ENCODE data around the gene SNIP1.
"Not testable (repeated sequence)": the region's sequence is repeated elsewhere in the genome, so short reads cannot be mapped to it uniquely, and the experiment has no call there.

Gene SNIP1

GRCh38 chr1:37514350-37515184, 39.5 kb downstream of the SNIP1 start, which contains the start of gene MEAF6:
Gene MEAF6, minus strand, starts transcription at chr1:37514766. Its CDS starts 20 bp downstream, at chr1:37514746.
- DNase-seq (ENCODE audit: low read depth in 2 of 2): peak; percentile 70 to 72

- DNase-seq (ENCODE audit: low read depth in 2 of 2): peak in 1 of 2 donors; percentile 17
These were observed 40.2 kb downstream of the SNIP1 start for GRCh38 chr1:37513795-37514349.

GRCh38 chr1:37509181-37509580, 44.9 kb downstream of the SNIP1 start:
- no peak for DNase-seq (ENCODE audit: low read depth in 2 of 2)

- DNase-seq (ENCODE audit: low read depth in 2 of 2): no peak
These were observed 47.4 kb downstream of the SNIP1 start for GRCh38 chr1:37506740-37507139.

GRCh38 chr1:37502791-37503190, 51.3 kb downstream of the SNIP1 start:
- DNase-seq (ENCODE audit: low read depth in 2 of 2): not testable (repeated sequence)

- DNase-seq (ENCODE audit: low read depth in 2 of 2): no peak
These were observed 52.0 kb downstream of the SNIP1 start for GRCh38 chr1:37502104-37502503.

GRCh38 chr1:37501661-37502060, 52.4 kb downstream of the SNIP1 start:
- no peak for DNase-seq (ENCODE audit: low read depth in 2 of 2)

GRCh38 chr1:37498872-37499617, 55.0 kb downstream of the SNIP1 start:
- DNase-seq (ENCODE audit: low read depth in 2 of 2): no peak

GRCh38 chr1:37497832-37498231, 56.3 kb downstream of the SNIP1 start:
- no peak for DNase-seq (ENCODE audit: low read depth in 2 of 2)

- no peak for DNase-seq (ENCODE audit: low read depth in 2 of 2)
These were observed 58.2 kb downstream of the SNIP1 start for GRCh38 chr1:37495875-37496274.

- DNase-seq (ENCODE audit: low read depth in 2 of 2): no peak
These were observed 60.6 kb downstream of the SNIP1 start for GRCh38 chr1:37493336-37494098.

GRCh38 chr1:37487619-37487984, 66.5 kb downstream of the SNIP1 start:
- no peak for DNase-seq (ENCODE audit: low read depth in 2 of 2)

- DNase-seq (ENCODE audit: low read depth in 2 of 2): peak in 1 of 2 donors; percentile 64
These were observed 67.1 kb downstream of the SNIP1 start for GRCh38 chr1:37486680-37487618.

- no peak for DNase-seq (ENCODE audit: low read depth in 2 of 2)
These were observed 68.0 kb downstream of the SNIP1 start for GRCh38 chr1:37485902-37486679.
